HEK293 (cell line): ENCODE data around the gene ZNF335.

ENCODE experiments used
- CTCF ChIA-PET: fragments of 350-600 bp; formaldehyde crosslinking; extraction: SDS; loops from one replicate; lab custom pipeline; 2021; ENCODE audit warnings: antibody characterized with exemption; lab: Yijun Ruan, JAX
- POLR2A ChIA-PET: fragments of 300-600 bp; formaldehyde crosslinking; extraction: SDS; loops from one replicate; lab custom pipeline; 2020; ENCODE audit warnings: antibody characterized with exemption, inconsistent platforms; lab: Yijun Ruan, JAX
- H3K27ac ChIP-seq: fragments of 200-500 bp; sonication (Bioruptor generic); 2 replicates; pipeline ENCODE4 v1.5.1; 2014; ENCODE audit warnings: low read depth, low read length, control low read depth, inconsistent platforms; ENCODE audit errors: extremely low read depth
- H3K36me3 ChIP-seq, 2 experiments: fragments of 200-500 bp in 1 of 2; sonication (Bioruptor generic) in 1 of 2; 1 replicate in 1 of 2; 2 replicates in 1 of 2; pipeline ENCODE4 v1.5.1; 2014 to 2017; ENCODE audit warnings: inconsistent platforms in 2 of 2, low read length in 2 of 2; ENCODE audit not compliant: control insufficient read depth in 2 of 2, insufficient read depth in 1 of 2
- H3K4me1 ChIP-seq: fragments of 200-500 bp; sonication (Bioruptor generic); 2 replicates; pipeline ENCODE4 v1.5.1; 2014; ENCODE audit warnings: mild to moderate bottlenecking, low read length, inconsistent platforms; ENCODE audit not compliant: control insufficient read depth, insufficient read depth
- H3K4me3 ChIP-seq: 2 replicates; pipeline ENCODE4 v1.5.1; 2011; ENCODE audit warnings: low read depth, mild to moderate bottlenecking, control low read depth, low read length, moderate library complexity
- H3K9me3 ChIP-seq: fragments of 200-500 bp; sonication (Bioruptor generic); 2 replicates; pipeline ENCODE4 v1.5.1; 2014; ENCODE audit warnings: low read depth, low read length, inconsistent platforms; ENCODE audit not compliant: control insufficient read depth, insufficient read depth
- AEBP2 ChIP-seq: fragments of 450-650 bp; formaldehyde crosslinking; IDR thresholded peaks from 2 replicates; pipeline ENCODE4 v1.5.1; 2016; ENCODE audit warnings: missing biosample characterization, missing genetic modification characterization, borderline replicate concordance
- CTCF ChIP-seq: fragments of 450-650 bp; formaldehyde crosslinking; IDR thresholded peaks from 2 replicates; pipeline ENCODE4 v1.5.1; 2016; ENCODE audit warnings: missing biosample characterization, missing genetic modification characterization
- GLI2 ChIP-seq: fragments of 450-650 bp; formaldehyde crosslinking; IDR thresholded peaks from 2 replicates; pipeline ENCODE4; 2017; ENCODE audit warnings: missing biosample characterization, missing genetic modification characterization, low read depth, borderline replicate concordance
- GLIS2 ChIP-seq: fragments of 450-650 bp; formaldehyde crosslinking; IDR thresholded peaks from 2 replicates; pipeline ENCODE4 v1.5.1; 2016; ENCODE audit warnings: missing biosample characterization, missing genetic modification characterization
- REST ChIP-seq: fragments of 450-650 bp; formaldehyde crosslinking; IDR thresholded peaks from 2 replicates; pipeline ENCODE4 v1.5.1; 2016; ENCODE audit warnings: missing biosample characterization, missing genetic modification characterization
- SALL2 ChIP-seq: fragments of 450-650 bp; formaldehyde crosslinking; IDR thresholded peaks from 2 replicates; pipeline ENCODE4 v1.5.0; 2017; ENCODE audit warnings: missing biosample characterization, mild to moderate bottlenecking, missing genetic modification characterization, borderline replicate concordance
- ZBTB49 ChIP-seq: fragments of 450-650 bp; formaldehyde crosslinking; IDR thresholded peaks from 2 replicates; pipeline ENCODE4 v1.5.1; 2016; ENCODE audit warnings: missing biosample characterization, missing genetic modification characterization, low read depth
- ZNF202 ChIP-seq: fragments of 450-650 bp; formaldehyde crosslinking; IDR thresholded peaks from 2 replicates; pipeline ENCODE4 v1.5.1; 2016; ENCODE audit warnings: missing biosample characterization, missing genetic modification characterization, borderline replicate concordance
- ZNF239 ChIP-seq: fragments of 450-650 bp; formaldehyde crosslinking; IDR thresholded peaks from 2 replicates; pipeline ENCODE4 v1.5.1; 2016; ENCODE audit warnings: missing biosample characterization, missing genetic modification characterization
- ZNF645 ChIP-seq: fragments of 450-650 bp; formaldehyde crosslinking; IDR thresholded peaks from 2 replicates; pipeline ENCODE4; 2016; ENCODE audit warnings: missing biosample characterization, missing genetic modification characterization
- ZNF776 ChIP-seq: fragments of 450-650 bp; formaldehyde crosslinking; IDR thresholded peaks from 2 replicates; pipeline ENCODE4 v1.5.0; 2017; ENCODE audit warnings: missing biosample characterization, missing genetic modification characterization, borderline replicate concordance
- ZSCAN30 ChIP-seq: fragments of 450-650 bp; IDR thresholded peaks from 2 replicates; pipeline ENCODE4 v1.5.1; 2018; ENCODE audit warnings: missing biosample characterization, mild to moderate bottlenecking, missing genetic modification characterization, moderate library complexity
- ZXDB ChIP-seq: fragments of 450-650 bp; formaldehyde crosslinking; IDR thresholded peaks from 2 replicates; pipeline ENCODE4 v1.5.1; 2016; ENCODE audit warnings: missing biosample characterization, missing genetic modification characterization

The ZNF335 gene

DNA sequence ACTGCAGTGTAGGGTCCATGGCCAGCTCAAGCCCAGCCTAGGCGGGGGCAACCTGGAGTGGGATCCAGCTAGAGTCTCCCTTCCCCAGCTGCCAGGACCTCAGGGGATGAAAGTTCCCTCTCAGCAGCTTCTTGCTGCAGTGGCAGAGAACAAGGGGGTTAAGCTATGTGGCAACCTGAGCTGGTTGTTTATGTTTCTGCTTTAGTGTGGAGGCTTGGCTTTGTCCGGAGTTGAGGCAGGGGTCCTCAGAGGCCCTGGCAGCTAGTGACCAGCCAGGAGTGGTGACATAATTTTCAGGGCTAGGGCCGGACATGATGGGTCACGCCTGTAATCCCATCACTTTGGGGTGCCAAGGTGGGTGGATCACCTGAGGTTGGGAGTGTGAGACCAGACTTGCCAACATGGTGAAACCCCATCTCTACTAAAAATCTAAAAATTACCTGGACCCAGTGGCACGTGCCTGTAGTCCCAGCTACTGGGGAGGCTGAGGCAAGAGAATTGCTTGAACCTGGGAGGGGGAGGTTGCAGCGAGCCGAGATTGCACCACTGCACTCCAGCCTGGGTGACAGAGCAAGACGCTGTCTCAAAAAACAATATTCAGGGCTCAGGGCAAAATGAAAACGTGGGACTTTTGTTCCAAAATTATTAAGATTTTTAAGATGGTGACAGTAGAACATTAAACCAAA, 46.0 kb downstream of the ZNF335 start:
- TF ChIP-seq GLIS2 (no peak), ZSCAN30 (no peak), ZBTB49 (tag by site-specific recombination) (no peak), ZNF776 (tag by site-specific recombination) (no peak), CTCF (tag by site-specific recombination) (no peak), AEBP2 (no peak), GLI2 (no peak), ZNF645 (tag by site-specific recombination) (no peak), REST (tag by site-specific recombination) (no peak), ZXDB (no peak), SALL2 (tag by site-specific recombination) (no peak), ZNF202 (tag by site-specific recombination) (no peak), ZNF239 (tag by site-specific recombination) (no peak)
- TF ChIP-seq, all 188 proteins: peak for 0
- CTCF ChIA-PET, result no interaction called here
- H3K36me3 ChIP-seq, result no peaks in the 10 kb centered on the region
- POLR2A ChIA-PET, result interaction anchor here (0.7 to 2.4 kb wide), 2 partner anchors 8 to 20 kb away, joined by 3 to 14 read pairs; partner anchors contain the start of gene PCIF1
- H3K9me3 ChIP-seq, result no peaks in the 10 kb centered on the region
- H3K27ac ChIP-seq, result no peak overlapping the region
- H3K4me3 ChIP-seq, result no peak overlapping the region
- no peaks in the 10 kb centered on the region for H3K4me1 ChIP-seq
